Pons (tissue), 1 donor: Measurements from ENCODE around the gene TUBGCP2.
"Not testable (repeated sequence)": the region's sequence is repeated elsewhere in the genome, so short reads cannot be mapped to it uniquely, and the experiment has no call there.

Experiments
- DNase-seq: peaks from one replicate; pipeline ENCODE4 v3.0.0-alpha.2; 2016; ENCODE audit warnings: low spot score

Gene TUBGCP2

DNA sequence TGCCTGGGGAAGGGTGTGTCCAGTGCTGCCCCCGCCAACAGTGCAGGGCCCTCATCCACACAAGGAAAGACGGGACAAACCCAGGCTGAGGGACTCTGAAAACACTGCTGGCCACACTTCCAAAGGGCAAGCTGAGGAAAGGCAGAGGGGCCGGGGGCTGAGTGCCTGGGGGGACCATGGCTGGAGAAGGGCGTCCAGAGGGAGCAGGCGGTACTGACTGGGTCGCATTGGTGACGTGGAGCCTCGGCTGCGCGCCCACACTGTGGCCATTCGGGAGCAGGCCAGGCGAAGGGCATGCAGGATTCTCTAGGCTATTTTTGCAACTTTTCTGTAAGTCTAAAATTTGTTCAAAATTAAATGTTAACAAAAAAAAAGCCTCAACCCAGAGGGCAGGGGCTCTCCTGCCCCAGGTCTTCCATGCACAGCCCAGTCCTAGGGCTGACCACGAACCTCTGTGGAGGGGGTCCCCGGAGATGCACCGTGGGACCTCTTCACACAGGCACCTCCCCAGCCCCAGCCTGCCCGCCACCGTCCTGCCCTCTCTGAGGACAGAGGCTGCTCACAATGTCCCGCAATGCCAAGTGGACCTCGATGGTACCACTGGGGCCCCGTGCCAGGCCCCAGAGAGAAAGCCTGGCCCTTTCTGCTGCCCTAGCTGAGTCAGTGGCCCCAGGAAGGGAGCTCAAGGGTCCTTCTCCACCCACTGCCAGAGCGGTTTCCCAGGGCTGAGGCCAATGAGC is 42.4 kb downstream of the TUBGCP2 start:
- DNase-seq, result no peak

- not testable (repeated sequence) for DNase-seq
These were observed 43.6 kb downstream of the TUBGCP2 start for GRCh38 chr10:133265052-133265451.

- no peak for DNase-seq
These were observed 44.2 kb downstream of the TUBGCP2 start for GRCh38 chr10:133264461-133264860.

DNA sequence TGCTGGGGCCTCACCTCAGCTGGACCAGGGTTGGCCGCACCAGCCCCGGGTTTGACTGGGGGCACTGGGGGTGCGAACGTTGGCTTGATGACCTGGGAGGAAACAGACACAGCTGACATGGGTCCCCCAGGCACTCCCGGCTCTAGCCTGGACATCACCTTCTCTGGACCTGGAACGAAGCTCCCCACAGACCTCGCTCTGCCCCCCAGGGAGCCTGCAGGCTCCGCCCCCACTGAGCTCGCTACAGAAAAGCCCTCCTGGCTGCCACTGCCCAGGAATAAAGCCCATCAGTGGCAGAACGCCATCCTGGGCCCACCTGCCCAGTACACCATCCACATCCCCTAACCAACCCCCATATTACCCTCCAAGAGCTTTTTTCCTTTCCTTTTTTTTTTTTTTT is 45.0 kb downstream of the TUBGCP2 start:
- no peak for DNase-seq

DNA sequence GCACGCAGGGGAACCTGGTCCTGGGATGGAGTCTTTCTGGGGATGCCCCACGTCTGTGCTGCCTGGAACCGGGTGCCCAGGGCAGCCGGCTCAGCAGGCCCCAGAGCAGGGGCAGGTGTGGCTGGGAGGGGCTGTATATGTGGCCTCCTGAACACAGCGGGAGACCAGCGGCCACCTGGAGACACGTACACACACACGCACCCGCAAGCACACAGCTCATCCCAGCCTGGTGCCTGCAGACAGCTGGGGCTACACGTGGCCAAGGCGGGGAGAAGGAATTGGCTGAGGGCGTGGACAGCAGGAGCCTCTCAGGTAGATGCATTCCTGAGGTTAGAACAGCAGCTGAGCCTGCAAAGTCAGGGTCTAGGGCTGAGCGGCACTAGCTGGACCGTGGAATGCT is 46.0 kb downstream of the TUBGCP2 start:
- no peak for DNase-seq

DNA sequence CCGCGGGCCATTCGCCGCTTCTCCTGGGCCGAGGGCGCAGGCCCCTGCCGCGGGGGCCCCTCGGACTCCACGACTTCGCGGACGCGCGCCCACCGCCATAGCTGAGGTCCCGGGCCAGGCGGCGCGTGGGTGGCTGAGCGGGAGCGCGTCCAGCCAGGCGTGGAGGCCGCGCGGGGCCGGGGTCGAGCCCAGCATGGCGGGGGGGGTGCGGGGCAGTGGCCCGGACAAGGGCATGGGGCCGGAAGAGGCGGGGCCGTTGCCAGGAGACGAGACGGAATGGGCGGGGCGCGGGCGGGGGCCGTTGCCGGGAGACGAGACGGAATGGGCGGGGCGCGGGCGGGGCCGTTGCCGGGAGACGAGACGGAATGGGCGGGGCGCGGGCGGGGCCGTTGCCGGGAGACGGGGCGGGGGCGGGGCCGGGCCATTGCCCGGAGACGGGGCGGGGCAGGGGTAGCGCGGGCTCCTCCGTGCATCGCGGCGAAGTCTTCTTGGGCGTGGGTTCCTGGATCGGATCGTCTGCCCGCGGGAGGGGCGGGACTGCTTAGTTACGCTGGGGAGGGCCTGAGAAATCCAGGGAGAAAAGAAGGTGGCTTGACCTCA is 46.8 kb downstream of the TUBGCP2 start:
- DNase-seq, result peak; percentile 48

DNA sequence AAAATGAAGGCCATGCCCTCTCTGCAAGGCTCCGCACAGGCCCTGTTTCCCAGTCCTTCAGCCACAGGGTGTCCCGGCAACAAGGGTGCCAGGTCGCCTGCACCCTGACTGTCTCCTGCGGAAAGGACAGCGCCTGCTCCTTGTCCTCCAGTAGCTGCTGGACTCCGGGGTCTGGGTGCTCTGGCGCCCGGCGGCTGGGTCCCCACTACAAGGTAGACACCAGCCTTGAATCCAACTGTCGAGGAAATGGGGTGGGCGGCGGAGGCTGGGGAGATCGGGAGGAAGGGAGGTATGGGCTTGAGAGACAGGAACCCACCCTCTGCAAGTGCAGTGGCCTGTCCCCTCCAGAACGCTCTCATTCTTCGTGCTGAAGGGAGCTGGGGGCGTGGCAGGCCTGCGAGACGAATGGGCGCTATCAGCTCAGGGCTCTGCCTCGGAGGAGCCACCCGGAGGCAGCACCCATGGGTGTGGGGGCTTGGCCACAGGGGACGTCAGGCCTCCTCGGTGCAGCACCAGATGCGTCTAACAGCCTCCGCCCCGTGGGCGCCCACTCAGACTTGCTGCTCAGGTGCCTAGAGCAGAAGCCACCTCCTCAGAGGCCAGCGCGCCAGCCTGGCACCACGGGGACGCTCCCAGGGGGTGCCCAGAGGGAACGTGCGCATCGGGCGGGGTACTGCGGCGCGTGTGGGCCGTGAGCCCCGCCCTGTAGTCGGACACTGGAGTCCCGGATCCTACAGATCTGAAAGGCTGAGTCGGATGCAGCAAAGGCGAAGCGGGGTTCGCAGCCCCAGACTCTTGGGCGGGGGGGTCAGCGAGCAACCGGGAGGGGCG is 47.6 kb downstream of the TUBGCP2 start:
- peak; percentile 20 for DNase-seq

DNA sequence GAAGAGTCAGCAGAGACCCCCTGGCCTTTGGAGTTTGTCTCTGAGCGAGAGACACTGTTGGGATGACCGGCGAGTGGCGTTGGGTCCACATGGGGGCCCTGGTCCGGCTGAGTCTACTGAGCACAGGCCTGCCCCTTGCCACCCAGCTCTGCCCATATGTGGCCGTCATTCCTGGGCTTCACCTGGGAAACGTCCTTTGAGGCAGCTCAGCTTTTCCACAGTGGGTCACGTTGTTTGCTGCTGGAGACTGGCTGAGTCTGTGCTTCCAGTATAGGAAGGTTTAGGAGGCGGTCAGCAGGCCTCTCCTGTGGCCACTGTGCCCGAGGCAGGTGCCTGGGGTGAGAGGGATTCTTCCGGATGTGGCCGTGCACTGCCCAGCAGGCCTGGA is 49.1 kb downstream of the TUBGCP2 start:
- no peak for DNase-seq

DNA sequence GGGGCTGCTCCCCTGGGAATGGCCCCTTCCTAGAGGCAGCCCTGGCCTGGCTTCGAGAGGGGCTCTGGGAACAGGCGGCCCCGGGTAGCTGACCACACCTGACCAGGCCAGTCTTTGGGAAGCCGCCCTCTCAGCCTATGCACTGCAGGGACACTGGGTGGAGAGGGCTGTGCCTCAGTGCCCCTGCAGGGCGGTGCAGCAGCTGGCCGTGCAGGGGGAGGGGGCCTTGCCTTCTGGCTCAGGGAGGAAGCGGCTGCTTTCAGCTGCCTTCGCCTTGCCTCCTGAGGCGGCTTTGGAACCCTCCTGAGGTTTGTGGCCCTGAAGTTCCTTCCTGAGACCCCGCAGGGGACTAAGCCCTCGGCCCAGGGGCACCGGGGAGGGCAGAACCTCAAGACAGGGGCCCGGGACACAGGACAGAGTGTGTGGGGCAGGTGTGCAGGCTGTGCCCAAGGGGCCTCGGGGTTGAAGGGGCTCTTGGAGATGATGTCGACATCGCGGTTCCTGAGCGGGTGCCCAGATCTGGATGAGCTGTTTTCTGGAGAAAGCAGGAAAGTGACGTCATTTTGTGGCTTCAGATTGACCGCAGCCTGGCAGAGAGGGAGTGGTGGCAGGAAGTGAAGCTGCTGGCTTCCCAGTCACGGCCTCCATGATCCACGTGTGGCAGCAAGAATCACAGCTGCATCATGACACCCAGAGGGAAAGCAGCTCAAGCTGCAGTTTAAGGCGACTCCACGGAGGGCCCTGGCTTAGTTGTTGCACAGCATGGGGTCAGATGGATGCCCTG is 49.7 kb downstream of the TUBGCP2 start:
- DNase-seq, result peak; percentile 75

DNA sequence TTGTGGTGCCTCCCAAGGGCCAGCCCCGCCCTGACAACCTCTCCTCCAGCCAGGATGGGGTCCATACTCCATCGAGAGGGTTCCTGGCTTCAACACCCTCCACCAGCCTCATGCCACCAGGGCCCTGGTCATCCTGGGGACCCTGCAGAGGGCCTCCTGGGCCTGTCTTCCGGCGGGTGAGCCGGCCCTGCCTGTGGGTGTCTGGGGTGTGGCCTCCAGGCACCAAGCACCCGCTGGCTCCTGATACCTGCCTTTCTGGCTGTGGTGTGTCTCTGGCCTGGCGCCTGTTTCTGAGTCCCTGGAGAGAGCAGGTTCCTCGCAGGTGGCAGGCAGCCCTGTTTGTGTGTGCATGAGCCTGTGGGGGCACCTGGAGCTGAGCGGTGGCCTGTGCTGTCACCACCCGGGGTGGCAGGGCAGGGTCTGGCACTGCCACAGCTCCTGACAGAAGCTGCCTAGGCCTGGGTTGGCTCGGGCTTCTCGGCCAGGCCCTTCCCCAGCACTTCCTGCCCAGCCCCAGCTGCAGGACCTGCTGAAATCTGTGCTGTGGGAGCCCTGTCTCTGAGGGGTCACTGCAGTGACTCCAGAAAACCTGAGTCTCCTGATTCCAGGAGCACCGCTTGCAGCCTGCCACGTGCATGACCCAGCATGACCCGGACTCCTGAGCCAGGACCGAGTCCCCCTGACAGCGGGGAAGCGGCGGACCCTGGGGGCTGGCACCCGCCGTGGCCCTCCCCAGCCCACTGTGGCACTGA is 50.4 kb downstream of the TUBGCP2 start:
- DNase-seq, result no peak

DNA sequence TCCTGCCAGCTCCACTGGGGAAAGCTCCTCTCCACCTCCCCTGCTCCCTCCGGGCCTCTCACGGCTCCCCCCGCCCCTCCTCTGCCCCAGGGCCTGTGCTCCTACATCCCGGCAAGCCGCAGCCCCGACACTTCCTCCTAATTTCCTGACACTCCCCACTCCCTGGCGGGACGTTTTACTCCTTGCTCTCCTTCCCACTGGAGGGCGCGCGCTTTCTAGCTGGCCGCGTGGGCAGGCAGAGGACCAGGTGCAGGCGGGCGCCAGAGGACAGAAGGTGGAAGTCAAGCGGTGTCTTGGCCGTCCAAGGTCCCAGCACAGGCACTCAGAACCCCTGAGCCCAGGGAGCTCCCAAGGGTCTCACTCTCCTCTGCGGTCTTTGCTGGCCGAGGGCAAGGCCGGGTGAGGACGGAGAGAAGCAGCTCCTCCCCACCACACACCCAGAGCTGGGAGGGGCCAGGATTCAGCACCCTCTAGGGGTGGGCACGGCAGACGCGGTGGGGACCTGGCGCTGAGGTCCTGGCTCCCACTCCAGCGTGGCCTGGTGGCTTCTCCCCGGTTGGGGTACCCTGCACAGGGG is 51.1 kb downstream of the TUBGCP2 start:
- DNase-seq, result peak; percentile 17

DNA sequence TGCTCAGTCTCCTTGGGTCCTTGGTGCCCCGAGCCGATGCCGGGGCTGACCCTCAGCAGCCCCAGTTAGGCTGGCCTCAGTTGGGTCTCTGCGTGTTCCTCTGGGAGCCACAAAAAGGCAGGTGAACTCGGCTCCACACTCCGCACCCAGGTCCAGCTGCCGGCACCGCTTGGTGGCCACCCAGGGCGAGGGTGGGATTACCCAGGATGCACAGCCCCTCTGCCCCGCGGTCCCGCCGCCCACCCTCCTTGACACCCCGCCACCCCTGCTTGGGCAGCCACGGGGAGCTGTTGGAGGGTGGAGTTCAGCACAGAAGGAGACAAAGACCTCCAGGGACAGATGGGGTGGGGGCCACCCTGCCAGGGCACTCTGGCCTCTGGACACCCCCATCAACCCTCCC is 53.3 kb downstream of the TUBGCP2 start:
- DNase-seq, result no peak

GRCh38 chr10:133254421-133255120 is 54.1 kb downstream of the TUBGCP2 start:
- no peak for DNase-seq

DNA sequence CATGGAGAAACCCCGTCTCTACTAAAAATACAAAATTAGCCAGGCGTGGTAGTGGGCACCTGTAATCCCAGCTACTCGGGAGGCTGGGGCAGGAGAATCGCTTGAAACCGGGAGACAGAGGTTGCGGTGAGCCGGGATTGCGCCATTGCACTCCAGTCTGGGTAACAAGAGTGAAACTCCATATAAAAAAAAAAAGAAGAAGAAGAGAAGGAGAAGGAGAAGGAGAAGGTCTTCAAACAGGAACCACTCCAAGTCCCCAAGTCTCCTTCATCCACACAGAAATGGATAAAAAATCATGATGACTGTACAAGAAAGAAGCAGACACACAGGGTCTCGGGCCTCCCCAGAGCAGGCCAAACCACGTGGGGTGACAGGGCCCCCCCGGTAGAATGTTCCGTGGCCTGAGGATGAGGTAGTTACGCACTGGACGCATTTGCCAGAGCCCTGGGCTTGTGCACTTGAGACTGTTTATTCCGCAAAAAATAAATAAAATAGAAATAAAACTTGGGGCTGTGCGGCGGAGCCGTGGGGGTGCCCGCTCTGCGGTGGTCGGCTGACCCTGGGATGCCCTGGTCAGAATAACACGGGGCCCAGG is 55.2 kb downstream of the TUBGCP2 start:
- DNase-seq, result no peak

DNA sequence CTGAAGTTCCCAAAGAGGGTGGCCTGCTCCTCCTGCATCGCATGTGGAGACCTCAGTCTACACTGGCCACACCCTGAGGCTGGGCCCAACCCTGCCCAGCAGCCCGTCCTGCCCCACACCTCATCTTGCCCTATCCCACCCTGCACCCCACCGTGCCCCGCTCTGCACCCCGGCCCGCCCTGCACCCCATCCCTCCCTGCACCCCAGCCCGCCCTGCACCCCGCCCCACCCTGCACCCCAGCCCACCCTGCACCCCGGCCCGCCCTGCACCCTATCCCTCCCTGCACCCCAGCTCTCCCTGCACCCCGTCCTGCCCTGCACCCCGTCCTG is 56.5 kb downstream of the TUBGCP2 start:
- no peak for DNase-seq

- no peak for DNase-seq
These were observed 57.1 kb downstream of the TUBGCP2 start for GRCh38 chr10:133251388-133252222.

DNA sequence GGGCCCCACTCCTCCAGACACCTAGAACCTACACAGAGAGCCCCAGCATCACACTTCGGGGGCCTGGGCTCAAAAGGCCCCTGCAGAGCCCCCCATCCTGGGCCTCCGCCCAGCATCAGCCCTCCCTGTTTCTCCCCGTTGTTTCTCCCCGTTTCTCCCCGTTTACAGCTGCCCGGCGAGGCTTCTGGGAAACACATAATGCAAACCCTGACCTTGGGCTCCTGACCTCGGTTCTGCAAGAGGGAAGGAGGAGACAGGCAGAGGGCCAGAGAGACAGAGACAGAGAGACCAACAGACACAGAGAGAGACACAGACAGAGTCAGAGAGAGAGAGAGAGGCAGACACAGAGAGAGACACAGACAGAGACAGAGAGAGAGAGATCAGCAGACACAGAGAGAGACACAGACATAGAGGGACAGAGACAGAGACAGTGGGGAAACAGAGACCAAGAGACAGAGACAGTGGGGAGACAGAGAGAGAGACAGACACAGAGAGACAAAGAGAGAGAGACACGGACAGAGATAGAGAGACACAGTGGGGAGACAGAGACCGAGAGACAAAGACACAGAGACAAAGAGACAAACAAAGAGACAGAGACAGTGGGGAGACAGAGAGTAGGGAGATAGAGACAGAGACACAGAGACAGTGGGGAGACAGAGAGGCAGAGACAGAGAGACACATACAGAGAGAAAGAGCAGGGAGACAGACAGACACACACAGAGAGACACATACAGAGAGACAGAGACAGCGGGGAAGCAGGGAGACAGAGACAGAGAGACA is 58.5 kb downstream of the TUBGCP2 start:
- no peak for DNase-seq

GRCh38 chr10:133249094-133249780 is 59.4 kb downstream of the TUBGCP2 start:
- DNase-seq, result no peak
